Activated CD8-positive, alpha-beta memory T cell treated with anti-CD3 and anti-CD28 coated beads, Interleukin-2, amount 10 ng/mL, durations not matched to agents 7 days and 5 days (primary cell): ENCODE data around the gene PRDX3. TPM values are rescaled to one million over a fixed set of nuclear protein-coding genes. Genes with fewer than 3 reads are reported as not detected.

ENCODE experiments used
- ATAC-seq: fragments of 150-1000 bp; cut with Tn5 transposase; one replicate; pipeline ENCODE4 v1.10.0; 2021; ENCODE audit warnings: moderate library complexity
- CTCF ChIA-PET: fragments of 350-600 bp; sonication (Branson Sonifier 250); formaldehyde crosslinking; loops from one replicate; lab custom pipeline; 2021; ENCODE audit warnings: antibody characterized with exemption; lab: Charles Lee
- DNase-seq: peaks from one replicate; pipeline ENCODE4 v3.0.0-alpha.2; 2020
- H3K27ac Mint-ChIP-seq: one replicate; pipeline ENCODE4 v1.8.0; 2021; ENCODE audit warnings: mild to moderate bottlenecking, mixed read lengths
- H3K27me3 Mint-ChIP-seq: one replicate; pipeline ENCODE4 v1.8.0; 2021; ENCODE audit warnings: mixed read lengths
- H3K36me3 Mint-ChIP-seq: one replicate; pipeline ENCODE4 v1.8.0; 2021; ENCODE audit warnings: mild to moderate bottlenecking, mixed read lengths
- H3K4me1 Mint-ChIP-seq: one replicate; pipeline ENCODE4 v1.8.0; 2021; ENCODE audit warnings: mixed read lengths
- H3K4me3 Mint-ChIP-seq: one replicate; pipeline ENCODE4 v1.8.0; 2021; ENCODE audit warnings: mild to moderate bottlenecking, moderate library complexity, mixed read lengths
- H3K9me3 Mint-ChIP-seq: one replicate; pipeline ENCODE4 v1.8.0; 2022; ENCODE audit warnings: low read depth, mixed read lengths
- total RNA-seq, 2 experiments: library from RNA; stranded (reverse); gene quantifications; one replicate each; pipeline ENCODE4 v1.2.3, GENCODE V29; 2021

The PRDX3 gene
- total RNA-seq, 2 experiments from 2014 or later: 124 to 166 TPM

- H3K4me3 Mint-ChIP-seq: peak overlapping the region; percentile 69
- peak; percentile 45 for DNase-seq
- H3K36me3 Mint-ChIP-seq: peaks cover 6% of the 10 kb centered on the region
- CTCF ChIA-PET: interaction anchor here (0.6 to 3.4 kb wide), 16 partner anchors 9 to 331 kb away, joined by 3 to 16 read pairs (median 4); partner anchors contain the start of gene RGS10
- H3K27me3 Mint-ChIP-seq: no peaks in the 10 kb centered on the region
- ATAC-seq: no peak
- H3K27ac Mint-ChIP-seq: peak overlapping the region; percentile 91
- no peaks in the 10 kb centered on the region for H3K9me3 Mint-ChIP-seq
- peaks cover 48% of the 10 kb centered on the region for H3K4me1 Mint-ChIP-seq
Observed at GRCh38 chr10:119211625-119212441, 33.2 kb upstream of the PRDX3 start.

- CTCF ChIA-PET: interaction anchor here (0.6 to 3.4 kb wide), 12 partner anchors 9 to 332 kb away, joined by 3 to 16 read pairs (median 4); partner anchors contain the start of gene RGS10
- peaks cover 53% of the 10 kb centered on the region for H3K4me1 Mint-ChIP-seq
- no peaks in the 10 kb centered on the region for H3K9me3 Mint-ChIP-seq
- DNase-seq (no peak), ATAC-seq (no peak)
- H3K27me3 Mint-ChIP-seq: no peaks in the 10 kb centered on the region
- H3K4me3 Mint-ChIP-seq: peak overlapping the region; percentile 69
- H3K36me3 Mint-ChIP-seq: peaks cover 6% of the 10 kb centered on the region
- H3K27ac Mint-ChIP-seq: peak overlapping the region; percentile 91
Observed at GRCh38 chr10:119211176-119211575, 32.6 kb upstream of the PRDX3 start.

- H3K27me3 Mint-ChIP-seq: no peaks in the 10 kb centered on the region
Observed at GRCh38 chr10:119210633-119211032, 32.0 kb upstream of the PRDX3 start.

GRCh38 chr10:119209736-119210355, 31.2 kb upstream of the PRDX3 start:
- Mint-ChIP-seq H3K4me3 (peak overlapping the region; percentile 89), H3K27me3 (no peaks in the 10 kb centered on the region), H3K4me1 (peaks cover 58% of the 10 kb centered on the region), H3K27ac (peak overlapping the region; percentile 84), H3K36me3 (peaks cover 6% of the 10 kb centered on the region), H3K9me3 (no peaks in the 10 kb centered on the region)
- ATAC-seq (no peak), DNase-seq (no peak)
- CTCF ChIA-PET: interaction anchor here (0.8 to 5.8 kb wide), 28 partner anchors 8 to 331 kb away, joined by 3 to 114 read pairs (median 4); partner anchors contain the start of gene SFXN4

More at GRCh38 chr10:119210633-119211032, 32.0 kb upstream of the PRDX3 start:
- peaks cover 58% of the 10 kb centered on the region for H3K4me1 Mint-ChIP-seq
- H3K27ac Mint-ChIP-seq: peak overlapping the region; percentile 91
- ATAC-seq (no peak), DNase-seq (no peak)
- H3K36me3 Mint-ChIP-seq: peaks cover 6% of the 10 kb centered on the region
- no peaks in the 10 kb centered on the region for H3K9me3 Mint-ChIP-seq
- CTCF ChIA-PET: interaction anchor here (0.8 to 5.8 kb wide), 15 partner anchors 9 to 332 kb away, joined by 3 to 114 read pairs (median 5); partner anchors contain the start of gene RGS10
- no peak overlapping the region for H3K4me3 Mint-ChIP-seq

- ATAC-seq (no peak), DNase-seq (peak; percentile 73)
- Mint-ChIP-seq H3K27me3 (no peaks in the 10 kb centered on the region), H3K4me1 (peaks cover 60% of the 10 kb centered on the region), H3K27ac (peak overlapping the region; percentile 84), H3K36me3 (peaks cover 3% of the 10 kb centered on the region), H3K9me3 (no peaks in the 10 kb centered on the region), H3K4me3 (peak overlapping the region; percentile 89)
- CTCF ChIA-PET: interaction anchor here (0.6 to 5.8 kb wide), 28 partner anchors 8 to 308 kb away, joined by 3 to 114 read pairs (median 5); partner anchors contain the start of gene SFXN4
Observed at GRCh38 chr10:119209035-119209735, 30.6 kb upstream of the PRDX3 start.

GRCh38 chr10:119208553-119208940, 29.9 kb upstream of the PRDX3 start:
- ATAC-seq (no peak), DNase-seq (no peak)
- H3K27ac Mint-ChIP-seq: peak overlapping the region; percentile 84
- no peaks in the 10 kb centered on the region for H3K27me3 Mint-ChIP-seq
- no peaks in the 10 kb centered on the region for H3K9me3 Mint-ChIP-seq
- H3K36me3 Mint-ChIP-seq: peaks cover 3% of the 10 kb centered on the region
- H3K4me1 Mint-ChIP-seq: peaks cover 54% of the 10 kb centered on the region
- H3K4me3 Mint-ChIP-seq: peak overlapping the region; percentile 89
- CTCF ChIA-PET: interaction anchor here (0.8 to 5.8 kb wide), 14 partner anchors 10 to 309 kb away, joined by 3 to 114 read pairs (median 7); partner anchors contain the start of gene SFXN4

GRCh38 chr10:119207713-119208552, 29.3 kb upstream of the PRDX3 start:
- Mint-ChIP-seq H3K4me1 (peaks cover 51% of the 10 kb centered on the region), H3K9me3 (no peaks in the 10 kb centered on the region), H3K27ac (peak overlapping the region; percentile 84), H3K36me3 (peaks cover 3% of the 10 kb centered on the region), H3K27me3 (no peaks in the 10 kb centered on the region), H3K4me3 (peak overlapping the region; percentile 89)
- ATAC-seq: peak; percentile 20
- CTCF ChIA-PET: interaction anchor here (0.8 to 5.8 kb wide), 27 partner anchors 9 to 335 kb away, joined by 3 to 114 read pairs (median 8); partner anchors contain the start of genes RGS10 and SFXN4
- peak; percentile 68 for DNase-seq

GRCh38 chr10:119207366-119207666, 28.7 kb upstream of the PRDX3 start, which contains the start of gene GRK5:
TSS of gene GRK5 (plus strand) at chr10:119207571. CDS start at chr10:119207918, 347 bp downstream.
- CTCF ChIA-PET: interaction anchor here (0.7 to 5.8 kb wide), 32 partner anchors 9 to 390 kb away, joined by 3 to 114 read pairs (median 5); partner anchors contain the start of genes RGS10, SFXN4 and TIAL1
- Mint-ChIP-seq H3K4me3 (peak within 1 kb of the TSS; percentile 89), H3K27ac (peak within 1 kb of the TSS; percentile 97), H3K9me3 (no peaks in the 10 kb centered on the region), H3K36me3 (peaks cover 1% of the 10 kb centered on the region), H3K4me1 (peaks cover 44% of the 10 kb centered on the region), H3K27me3 (no peaks in the 10 kb centered on the region)
- ATAC-seq (peak; percentile 89), DNase-seq (peak; percentile 98)

- H3K27me3 Mint-ChIP-seq: no peaks in the 10 kb centered on the region
- H3K4me3 Mint-ChIP-seq: peak overlapping the region; percentile 82
- no peaks in the 10 kb centered on the region for H3K9me3 Mint-ChIP-seq
- CTCF ChIA-PET: interaction anchor here (0.7 to 5.8 kb wide), 45 partner anchors 9 to 390 kb away, joined by 3 to 114 read pairs (median 4); partner anchors contain the start of genes PRDX3, RGS10, SFXN4 and TIAL1
- peak; percentile 73 for DNase-seq
- peaks cover 39% of the 10 kb centered on the region for H3K4me1 Mint-ChIP-seq
- ATAC-seq: peak; percentile 47
- no peaks in the 10 kb centered on the region for H3K36me3 Mint-ChIP-seq
- peak overlapping the region; percentile 97 for H3K27ac Mint-ChIP-seq
Observed at GRCh38 chr10:119206603-119207365, 28.2 kb upstream of the PRDX3 start.

GRCh38 chr10:119205894-119206602, 27.4 kb upstream of the PRDX3 start:
- H3K9me3 Mint-ChIP-seq: no peaks in the 10 kb centered on the region
- peak; percentile 18 for ATAC-seq

GRCh38 chr10:119203006-119203405, 24.4 kb upstream of the PRDX3 start:
- no peak for ATAC-seq
- Mint-ChIP-seq H3K9me3 (no peaks in the 10 kb centered on the region), H3K4me1 (peaks cover 24% of the 10 kb centered on the region), H3K4me3 (no peak overlapping the region), H3K27ac (no peak overlapping the region), H3K27me3 (peaks cover 2% of the 10 kb centered on the region), H3K36me3 (no peaks in the 10 kb centered on the region)
- no peak for DNase-seq
- CTCF ChIA-PET: interaction anchor here (0.6 to 2.8 kb wide), 7 partner anchors 111 to 286 kb away, joined by 3 to 18 read pairs (median 5); no protein-coding TSS in a partner anchor

More at GRCh38 chr10:119205894-119206602, 27.4 kb upstream of the PRDX3 start:
- H3K4me1 Mint-ChIP-seq: peaks cover 32% of the 10 kb centered on the region
- peak overlapping the region; percentile 97 for H3K27ac Mint-ChIP-seq
- CTCF ChIA-PET: interaction anchor here (0.7 to 5.8 kb wide), 38 partner anchors 8 to 391 kb away, joined by 3 to 114 read pairs (median 5); partner anchors contain the start of genes PRDX3, RGS10, SFXN4 and TIAL1
- H3K27me3 Mint-ChIP-seq: no peaks in the 10 kb centered on the region
- H3K4me3 Mint-ChIP-seq: peak overlapping the region; percentile 82
- no peaks in the 10 kb centered on the region for H3K36me3 Mint-ChIP-seq
- peak; percentile 82 for DNase-seq
